NCI-H526 treated with DMSO at 0.1 percent for 48 hours (cell line): ENCODE measurements around the gene TNS1.
"Not testable (repeated sequence)": the region's sequence is repeated elsewhere in the genome, so short reads cannot be mapped to it uniquely, and the experiment has no call there.

Experiments used
- DNase-seq: peaks from one replicate; lab custom pipeline; 2025; lab: John Stamatoyannopoulos, UW

The TNS1 gene

DNA sequence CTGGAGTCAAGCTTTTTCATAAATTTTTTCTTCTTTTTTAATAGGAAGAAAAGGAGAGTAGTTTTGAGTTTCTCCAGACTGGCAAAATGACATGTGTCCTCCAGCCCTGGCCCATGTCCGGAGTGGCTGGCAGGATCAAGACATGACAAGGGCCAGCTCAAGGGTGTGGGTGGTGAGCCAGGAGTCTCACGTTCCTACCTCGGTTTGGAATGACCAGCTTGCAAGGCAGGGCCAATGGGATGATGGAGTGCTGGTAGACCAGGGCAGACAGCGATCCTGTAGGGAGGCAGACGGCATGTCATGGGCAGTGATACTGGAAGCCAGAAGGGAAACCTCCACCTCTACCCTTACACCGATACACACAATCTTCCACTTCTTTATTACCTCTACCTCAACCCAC is 190.6 kb downstream of the TNS1 start:
- no peak for DNase-seq

- no peak for DNase-seq
Measured at GRCh38 chr2:217810260-217810659, 192.5 kb downstream of the TNS1 start.

GRCh38 chr2:217809736-217810135 is 193.1 kb downstream of the TNS1 start:
- DNase-seq: no peak

- not testable (repeated sequence) for DNase-seq
Measured at GRCh38 chr2:217808967-217809366, 193.8 kb downstream of the TNS1 start.

- no peak for DNase-seq
Measured at GRCh38 chr2:217808326-217808725, 194.5 kb downstream of the TNS1 start.

- no peak for DNase-seq
Measured at GRCh38 chr2:217807753-217808152, 195.0 kb downstream of the TNS1 start.

GRCh38 chr2:217807025-217807424 is 195.8 kb downstream of the TNS1 start:
- no peak for DNase-seq

DNA sequence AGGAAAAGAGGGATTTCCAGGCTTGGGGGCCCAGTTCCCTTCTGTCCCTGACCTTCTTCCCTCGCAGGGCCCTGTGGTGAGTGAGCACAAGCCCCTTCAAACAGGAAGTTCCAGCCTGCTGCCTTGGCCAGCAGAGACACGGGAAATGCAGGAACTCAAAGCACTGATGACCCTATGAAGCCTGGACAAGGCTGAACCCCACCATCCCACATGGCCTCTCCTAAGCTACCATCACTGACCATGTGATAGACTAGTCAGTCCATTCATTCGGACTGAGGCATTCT is 196.4 kb downstream of the TNS1 start:
- DNase-seq: no peak

- no peak for DNase-seq
Measured at GRCh38 chr2:217805668-217806481, 196.9 kb downstream of the TNS1 start.

DNA sequence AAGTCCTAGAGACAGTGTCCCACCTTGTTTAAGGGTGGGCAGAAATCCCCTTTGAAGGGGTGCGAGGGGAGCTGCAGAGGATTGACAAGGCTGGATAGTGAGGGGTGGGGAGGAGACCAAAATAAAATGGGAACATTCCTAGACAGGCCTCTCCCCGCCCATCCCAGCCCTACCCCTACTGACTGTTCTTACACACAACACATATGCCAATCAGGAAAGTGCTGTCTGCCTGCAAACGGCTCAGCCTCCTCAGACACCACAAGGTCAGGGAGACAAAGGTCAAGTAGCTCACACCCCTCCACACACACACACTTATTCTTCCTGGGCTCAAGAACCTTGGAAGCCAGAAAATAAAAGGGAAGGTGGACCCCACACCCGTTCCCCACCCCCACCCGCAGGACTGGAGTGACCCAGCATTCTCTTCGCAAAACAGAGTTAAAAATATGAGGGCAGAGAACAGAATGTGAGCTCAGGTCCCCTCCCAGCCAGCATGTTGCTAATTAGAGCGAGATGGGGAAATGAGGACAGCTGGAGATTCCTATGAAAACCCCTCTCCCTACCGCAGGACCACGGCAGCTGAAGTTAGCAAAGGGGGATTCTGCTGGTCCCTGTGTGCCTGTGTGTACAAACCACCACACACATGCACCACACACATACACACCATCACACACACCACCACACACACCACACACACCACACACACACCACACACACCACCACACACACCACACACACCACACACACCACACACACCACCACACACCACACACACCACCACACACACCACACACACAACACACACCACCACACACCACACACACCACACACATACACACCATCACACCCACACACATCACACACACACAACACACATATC is 197.8 kb downstream of the TNS1 start:
- no peak for DNase-seq

- no peak for DNase-seq
Measured at GRCh38 chr2:217804338-217804737, 198.5 kb downstream of the TNS1 start.

- DNase-seq: no peak
Measured at GRCh38 chr2:217803653-217803960, 199.2 kb downstream of the TNS1 start.

DNA sequence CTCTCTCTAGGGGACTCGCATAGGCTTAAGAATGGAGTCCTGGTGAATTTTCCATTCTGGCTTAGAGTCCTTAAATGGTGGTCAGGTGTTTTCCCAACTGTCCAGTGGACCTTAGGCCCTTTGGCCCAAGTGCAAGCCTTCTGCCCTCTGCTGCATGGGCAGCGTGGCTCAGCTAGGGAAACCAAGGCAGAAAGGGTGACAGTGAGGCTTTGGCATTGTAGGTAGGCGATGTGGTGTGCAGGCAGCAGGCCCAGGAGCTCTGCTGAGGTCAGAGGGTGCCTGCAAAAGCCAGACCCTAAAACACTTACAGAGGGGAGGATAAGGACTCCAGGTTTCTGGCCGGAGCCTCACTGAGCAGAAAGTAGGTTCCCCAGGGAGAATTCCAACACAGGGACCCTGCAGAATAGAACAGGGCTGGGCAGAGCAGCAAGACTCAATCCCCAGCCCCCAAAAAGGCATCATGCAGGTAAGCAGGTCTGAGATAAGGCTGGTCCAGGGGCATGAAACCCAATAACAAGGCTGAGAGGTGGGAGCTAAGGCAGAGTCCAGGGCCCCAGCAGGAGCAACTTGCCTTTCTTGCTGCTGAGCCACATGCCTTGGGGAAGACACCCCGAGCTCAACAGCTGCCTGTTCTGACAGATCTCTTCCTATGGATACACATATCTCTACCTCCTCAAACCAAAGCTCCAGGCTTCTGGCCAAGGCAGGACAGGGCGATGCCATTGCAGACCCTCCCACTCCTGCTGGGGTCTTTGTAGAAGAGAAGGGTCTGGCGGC is 199.7 kb downstream of the TNS1 start:
- DNase-seq: no peak

- DNase-seq: no peak
Measured at GRCh38 chr2:217802266-217802665, 200.5 kb downstream of the TNS1 start.

DNA sequence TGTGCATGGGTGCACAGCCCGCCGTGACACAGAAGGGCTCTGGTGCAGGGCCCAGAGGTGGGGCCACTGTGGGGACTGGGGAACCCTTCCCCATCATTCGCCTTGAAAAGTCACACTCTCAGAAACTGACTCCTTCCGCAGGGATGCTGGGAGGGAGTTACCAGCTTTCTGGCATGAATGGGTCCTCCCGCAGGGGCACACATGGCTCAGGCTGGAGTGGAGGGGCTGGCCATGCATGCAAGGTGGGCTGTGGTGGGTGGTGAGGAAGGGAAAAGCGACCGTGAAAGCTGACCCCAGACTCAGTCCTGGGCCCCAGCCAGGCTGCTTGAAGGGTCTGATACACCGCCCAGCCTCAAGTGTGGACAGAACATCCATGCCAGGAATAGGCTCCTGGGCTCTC is 201.1 kb downstream of the TNS1 start:
- no peak for DNase-seq

DNA sequence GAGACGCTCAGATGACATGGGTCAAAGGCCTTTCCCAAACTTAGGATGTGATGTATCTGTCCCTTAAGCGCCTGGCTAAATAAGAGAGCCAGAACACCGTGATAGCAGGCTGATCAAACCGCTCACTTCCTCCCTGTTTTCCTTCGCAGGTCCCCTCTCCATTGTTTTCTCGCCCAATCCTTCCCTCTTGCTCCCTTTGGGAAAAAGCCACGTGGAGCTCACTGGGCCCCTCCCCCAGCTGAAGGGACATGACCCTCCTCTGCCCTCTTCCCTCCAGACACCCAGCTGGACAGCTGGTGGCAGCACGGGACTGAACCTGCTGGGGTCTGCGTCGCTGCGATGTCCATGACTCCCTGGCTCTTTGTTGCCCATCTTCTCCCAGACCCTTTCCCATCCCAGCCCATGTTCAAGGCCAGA is 201.7 kb downstream of the TNS1 start:
- DNase-seq: no peak

DNA sequence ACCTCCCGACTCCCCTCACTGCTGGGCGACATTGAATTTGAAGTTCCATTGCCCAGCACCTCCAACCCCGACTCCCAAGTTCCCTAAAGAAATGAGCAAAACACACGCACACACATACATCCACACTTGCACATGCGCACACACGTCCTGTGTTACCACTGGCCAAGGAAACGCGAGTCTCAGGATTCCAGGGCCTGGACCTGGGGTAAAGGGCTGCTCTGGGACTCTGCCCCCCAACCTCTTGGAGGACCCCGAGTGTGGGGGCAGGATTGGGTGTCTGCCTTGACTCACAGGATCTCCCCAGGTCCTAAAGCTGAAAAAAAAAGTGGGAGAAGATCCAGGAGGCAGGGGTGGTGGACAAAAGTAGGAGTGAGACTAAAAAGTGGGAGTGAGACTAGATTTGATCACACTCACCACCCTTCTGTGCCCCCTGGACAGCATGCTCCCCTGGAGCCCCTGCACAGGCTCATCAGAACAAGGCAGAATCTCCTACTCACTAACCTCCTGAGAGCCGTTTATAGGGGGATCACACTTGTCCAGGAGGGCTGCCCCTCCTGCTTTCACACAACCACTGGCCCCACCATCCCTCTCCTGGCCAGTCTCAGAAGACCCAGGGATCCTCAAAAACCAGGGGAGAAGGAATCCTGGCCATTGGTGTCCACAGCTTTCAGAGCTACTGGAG is 202.2 kb downstream of the TNS1 start:
- no peak for DNase-seq

- no peak for DNase-seq
Measured at GRCh38 chr2:217799563-217800432, 203.0 kb downstream of the TNS1 start.

GRCh38 chr2:217798743-217799562 is 203.8 kb downstream of the TNS1 start:
- no peak for DNase-seq

DNA sequence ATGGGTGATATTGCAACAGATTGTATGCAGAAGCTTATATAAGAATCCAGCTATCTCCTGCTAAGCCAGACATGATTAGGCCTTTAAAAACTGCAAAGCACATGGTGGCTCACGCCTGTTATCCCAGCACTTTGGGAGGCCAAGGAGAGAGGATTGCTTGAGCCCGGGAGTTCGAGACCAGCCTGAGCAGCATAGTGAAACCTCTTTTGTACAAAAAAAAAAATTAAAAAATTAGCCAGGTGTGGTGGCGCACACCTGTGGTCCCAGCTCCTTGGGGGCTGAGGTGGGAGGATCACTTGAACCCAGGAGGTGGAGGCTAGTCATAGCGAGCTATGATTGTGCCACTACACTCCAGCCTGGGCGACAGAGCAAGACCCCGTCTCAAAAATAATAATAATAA is 204.6 kb downstream of the TNS1 start:
- no peak for DNase-seq
